ENCODE data around the gene TSC22D1. TPM values are rescaled to one million over a fixed set of nuclear protein-coding genes. Genes with fewer than 3 reads are reported as not detected.

The TSC22D1 gene
- total RNA-seq, 1 donor from 2014 or later: 97.7 TPM

GRCh38 chr13:44426461-44426860 lies 149.7 kb downstream of the TSC22D1 start:
- no peak overlapping the region for H3K27ac ChIP-seq
- no peak for DNase-seq (ENCODE audit: low spot score in 2 of 2)
- no peak overlapping the region for H3K4me3 ChIP-seq
- no peaks in the 10 kb centered on the region for H3K27me3 ChIP-seq
- TF ChIP-seq CTCF (IDR thresholded peaks at IDR 0.05): no peak
- H3K4me1 ChIP-seq: peaks cover 0 to 4% of the 10 kb centered on the region in 2 donors
- peaks cover 0 to 4% of the 10 kb centered on the region in 2 donors for H3K36me3 ChIP-seq
- intact Hi-C loops (cut with DNase I): no loop called here
- H3K9me3 ChIP-seq: no peaks in the 10 kb centered on the region

GRCh38 chr13:44425815-44426078 lies 150.4 kb downstream of the TSC22D1 start:
- no peaks in the 10 kb centered on the region for H3K9me3 ChIP-seq
- peaks cover 0 to 4% of the 10 kb centered on the region in 2 donors for H3K36me3 ChIP-seq
- H3K27ac ChIP-seq: no peak overlapping the region
- intact Hi-C loops (cut with DNase I): no loop called here
- peaks cover 0 to 4% of the 10 kb centered on the region in 2 donors for H3K4me1 ChIP-seq
- no peak for TF ChIP-seq CTCF (IDR thresholded peaks at IDR 0.05)
- no peak for DNase-seq (ENCODE audit: low spot score in 2 of 2)
- no peak overlapping the region for H3K4me3 ChIP-seq
- H3K27me3 ChIP-seq: no peaks in the 10 kb centered on the region

GRCh38 chr13:44425041-44425814 lies 150.9 kb downstream of the TSC22D1 start:
- H3K27ac ChIP-seq: no peak overlapping the region
- TF ChIP-seq CTCF (IDR thresholded peaks at IDR 0.05): no peak
- peaks cover 0 to 4% of the 10 kb centered on the region in 2 donors for H3K36me3 ChIP-seq
- DNase-seq (ENCODE audit: low spot score in 2 of 2): no peak
- no peaks in the 10 kb centered on the region for H3K9me3 ChIP-seq
- H3K4me3 ChIP-seq: no peak overlapping the region
- peaks cover 0 to 4% of the 10 kb centered on the region in 2 donors for H3K4me1 ChIP-seq
- intact Hi-C loops (cut with DNase I): no loop called here
- no peaks in the 10 kb centered on the region for H3K27me3 ChIP-seq

GRCh38 chr13:44423824-44424223 lies 152.3 kb downstream of the TSC22D1 start:
- no peak for DNase-seq (ENCODE audit: low spot score in 2 of 2)
- H3K36me3 ChIP-seq: peaks cover 0 to 4% of the 10 kb centered on the region in 2 donors

GRCh38 chr13:44422755-44423643 lies 153.1 kb downstream of the TSC22D1 start:
- Histone ChIP-seq H3K9me3 (no peaks in the 10 kb centered on the region), H3K36me3 (peaks cover 0 to 4% of the 10 kb centered on the region in 2 donors), H3K4me1 (no peaks in the 10 kb centered on the region), H3K27me3 (no peaks in the 10 kb centered on the region), H3K27ac (no peak overlapping the region), H3K4me3 (no peak overlapping the region)
- no peak for TF ChIP-seq CTCF (IDR thresholded peaks at IDR 0.05)
- DNase-seq (ENCODE audit: low spot score in 2 of 2): no peak
- intact Hi-C loops (cut with DNase I): no loop called here

More at GRCh38 chr13:44423824-44424223, 152.3 kb downstream of the TSC22D1 start:
- intact Hi-C loops (cut with DNase I): no loop called here
- Histone ChIP-seq H3K4me3 (no peak overlapping the region), H3K4me1 (peaks cover 0 to 3% of the 10 kb centered on the region in 2 donors), H3K27me3 (no peaks in the 10 kb centered on the region), H3K9me3 (no peaks in the 10 kb centered on the region), H3K27ac (no peak overlapping the region)
- TF ChIP-seq CTCF (IDR thresholded peaks at IDR 0.05): no peak
